DMS 273 (cell line): Measurements from ENCODE around the gene GFRA1.

Source experiments
- DNase-seq: peaks from one replicate; lab custom pipeline; 2025; ENCODE audit not compliant: unreplicated experiment; lab: John Stamatoyannopoulos, UW

The GFRA1 gene

DNA sequence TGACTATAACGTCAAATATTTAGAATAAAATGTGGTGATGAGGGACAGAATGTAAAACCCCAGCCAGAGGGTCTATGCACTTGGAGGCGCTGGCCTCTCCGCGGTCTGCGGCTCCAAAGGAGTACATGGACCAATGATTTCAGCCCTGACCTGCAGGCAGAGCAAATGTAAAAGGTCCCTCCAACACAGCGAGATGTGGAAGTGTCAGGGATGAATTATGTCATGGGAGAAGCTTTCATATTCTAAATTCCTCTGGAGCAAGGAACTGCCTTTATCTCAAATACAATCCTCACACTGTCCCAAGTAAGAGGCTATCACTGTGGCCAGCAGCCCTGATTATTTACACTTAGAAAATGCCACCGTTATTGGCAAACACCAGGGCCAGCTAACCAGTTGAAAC, 139.4 kb downstream of the GFRA1 start:
- no peak for DNase-seq

- DNase-seq: peak; percentile 45
Observed at GRCh38 chr10:116132780-116133399, 140.1 kb downstream of the GFRA1 start.

DNA sequence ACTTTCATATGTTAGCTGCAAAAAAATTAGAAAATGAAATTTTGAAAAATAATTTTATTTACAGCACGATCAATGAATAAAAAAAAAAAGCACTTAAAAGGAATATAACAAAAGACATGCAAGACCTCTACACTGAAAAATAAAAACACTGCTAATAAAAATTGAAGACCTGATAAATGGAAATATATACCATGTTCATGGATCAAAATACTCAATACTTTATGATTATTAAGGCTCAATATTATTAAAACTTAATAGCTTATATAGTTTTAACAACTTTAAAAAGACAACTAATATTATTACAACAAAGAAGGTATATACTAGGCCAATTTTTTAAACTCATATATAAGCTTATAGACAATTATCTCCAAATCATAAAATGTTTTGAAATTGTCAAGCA, 143.0 kb downstream of the GFRA1 start:
- no peak for DNase-seq

GRCh38 chr10:116126954-116127695, 145.9 kb downstream of the GFRA1 start:
- no peak for DNase-seq

- no peak for DNase-seq
Observed at GRCh38 chr10:116126239-116126638, 146.8 kb downstream of the GFRA1 start.

GRCh38 chr10:116125180-116125579, 147.8 kb downstream of the GFRA1 start:
- no peak for DNase-seq

GRCh38 chr10:116124777-116125176, 148.2 kb downstream of the GFRA1 start:
- DNase-seq: no peak

DNA sequence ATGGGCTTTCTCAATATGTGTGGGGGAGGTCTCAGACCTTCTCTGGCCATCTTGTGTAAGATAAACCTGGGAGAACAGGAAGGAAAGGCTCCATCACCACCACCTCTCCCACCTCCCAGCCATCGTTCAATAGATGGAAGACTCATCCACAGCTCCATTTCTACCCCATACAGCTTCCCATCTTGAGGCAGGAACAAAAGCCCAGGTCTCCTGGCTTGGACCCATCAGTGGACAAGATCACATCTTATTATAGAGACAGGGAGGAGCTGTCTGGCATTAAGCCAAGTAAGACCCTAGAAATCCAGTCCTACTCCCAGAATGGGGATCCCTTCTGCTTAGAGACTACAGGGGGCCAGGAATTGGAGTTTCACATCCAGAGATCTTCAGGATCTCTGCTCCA, 150.3 kb downstream of the GFRA1 start:
- DNase-seq: no peak

GRCh38 chr10:116121640-116122525, 151.1 kb downstream of the GFRA1 start:
- peak; percentile 65 for DNase-seq

- DNase-seq: peak; percentile 40
Observed at GRCh38 chr10:116120688-116121455, 152.1 kb downstream of the GFRA1 start.

DNA sequence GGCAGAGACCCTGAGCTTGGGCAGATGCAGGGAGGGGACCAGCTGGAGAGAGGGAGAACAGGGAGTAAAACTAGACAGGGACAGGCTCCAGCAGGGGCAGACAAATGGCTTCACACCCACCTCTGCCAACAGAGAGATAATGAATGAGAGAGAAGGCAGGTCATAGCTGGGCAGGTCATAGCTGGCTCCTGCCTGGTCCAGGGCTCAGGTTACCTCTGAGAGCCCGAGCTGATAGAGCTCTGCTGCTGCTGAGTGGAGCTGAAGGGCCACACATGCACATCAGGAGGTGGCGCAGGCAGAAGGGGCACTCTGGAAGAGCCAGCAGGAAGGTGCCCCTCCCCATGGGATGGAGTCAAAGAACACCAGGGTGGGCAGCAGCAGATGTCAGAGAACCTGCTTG, 154.2 kb downstream of the GFRA1 start:
- DNase-seq: peak; percentile 38

GRCh38 chr10:116115797-116116196, 157.2 kb downstream of the GFRA1 start:
- DNase-seq: no peak

DNA sequence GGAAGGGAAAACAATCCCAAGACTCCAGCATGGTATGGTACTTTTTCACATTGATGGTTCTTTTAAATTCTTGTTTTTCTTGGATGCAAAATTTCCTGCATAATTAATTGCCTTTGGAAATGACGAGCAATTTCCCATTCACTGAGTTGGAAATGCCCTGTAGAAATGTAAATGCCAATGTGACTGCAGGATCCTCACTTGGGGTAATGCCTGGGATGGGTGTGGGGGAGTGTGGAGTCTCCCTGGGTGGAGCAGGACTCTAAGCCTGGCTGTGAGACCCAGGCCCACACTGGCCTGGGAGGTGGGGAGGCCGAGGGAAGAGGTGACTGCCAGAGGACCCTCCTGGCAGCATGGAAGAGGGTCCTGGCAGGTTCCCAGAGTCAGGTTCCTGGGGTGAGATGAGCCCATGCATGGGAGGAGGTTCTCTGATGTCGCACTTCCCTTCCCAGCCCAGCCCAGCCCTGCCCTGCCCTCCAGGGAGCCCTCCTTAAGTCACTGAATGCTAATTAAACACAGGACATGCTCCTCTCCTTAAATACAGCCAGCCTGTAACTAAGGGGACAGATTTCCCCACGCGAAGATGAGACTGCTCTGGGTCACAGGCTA, 157.9 kb downstream of the GFRA1 start:
- no peak for DNase-seq

DNA sequence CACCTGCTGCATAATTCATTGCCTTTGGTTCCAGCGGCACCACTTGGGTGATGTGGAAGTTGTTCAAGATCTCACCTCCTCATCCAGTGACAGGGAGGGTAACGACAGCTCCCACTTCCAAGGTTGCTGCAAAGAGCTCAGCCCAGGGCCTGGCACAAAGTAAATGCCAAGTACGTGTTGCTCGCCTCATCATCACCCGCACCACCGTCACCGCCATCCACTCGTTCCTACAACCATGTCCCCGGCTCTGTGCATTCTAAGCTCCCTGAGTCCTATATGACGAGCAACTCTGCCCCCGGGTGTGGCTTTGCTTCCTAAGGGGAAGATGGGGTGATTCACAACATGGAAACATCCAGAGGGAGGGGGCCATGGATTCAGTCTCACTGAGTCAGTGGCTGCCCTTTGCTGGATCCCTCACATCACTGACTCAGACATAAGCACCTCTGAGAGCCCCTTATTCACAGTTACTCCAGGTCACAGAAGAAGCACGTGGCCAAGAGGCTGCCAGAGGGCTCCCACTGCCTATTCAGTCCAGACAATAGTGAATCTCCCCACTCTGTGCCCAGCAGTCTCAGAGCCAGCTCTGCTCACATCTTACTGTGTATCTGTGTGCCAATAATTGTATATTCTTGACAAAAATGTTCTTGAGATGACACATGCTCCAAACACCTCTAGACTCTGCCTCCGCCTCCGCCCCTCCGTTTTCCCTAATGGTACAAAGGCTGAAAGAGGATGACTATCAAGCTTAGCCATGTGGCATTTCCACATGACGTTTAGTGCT, 159.1 kb downstream of the GFRA1 start:
- no peak for DNase-seq

GRCh38 chr10:116112232-116113231, 160.5 kb downstream of the GFRA1 start:
- no peak for DNase-seq

GRCh38 chr10:116111483-116112095, 161.4 kb downstream of the GFRA1 start:
- no peak for DNase-seq

- no peak for DNase-seq
Observed at GRCh38 chr10:116110736-116111135, 162.3 kb downstream of the GFRA1 start.

GRCh38 chr10:116109881-116110280, 163.1 kb downstream of the GFRA1 start:
- DNase-seq: no peak
